ENCODE measurements around the gene LRIG3. TPM values are rescaled to one million over a fixed set of nuclear protein-coding genes. Genes with fewer than 3 reads are reported as not detected.

The LRIG3 gene
- total and polyA plus RNA-seq, 2 of the 4 experiments (the other 2 are of a cell fraction) = 26.4 to 71.2 TPM

DNA sequence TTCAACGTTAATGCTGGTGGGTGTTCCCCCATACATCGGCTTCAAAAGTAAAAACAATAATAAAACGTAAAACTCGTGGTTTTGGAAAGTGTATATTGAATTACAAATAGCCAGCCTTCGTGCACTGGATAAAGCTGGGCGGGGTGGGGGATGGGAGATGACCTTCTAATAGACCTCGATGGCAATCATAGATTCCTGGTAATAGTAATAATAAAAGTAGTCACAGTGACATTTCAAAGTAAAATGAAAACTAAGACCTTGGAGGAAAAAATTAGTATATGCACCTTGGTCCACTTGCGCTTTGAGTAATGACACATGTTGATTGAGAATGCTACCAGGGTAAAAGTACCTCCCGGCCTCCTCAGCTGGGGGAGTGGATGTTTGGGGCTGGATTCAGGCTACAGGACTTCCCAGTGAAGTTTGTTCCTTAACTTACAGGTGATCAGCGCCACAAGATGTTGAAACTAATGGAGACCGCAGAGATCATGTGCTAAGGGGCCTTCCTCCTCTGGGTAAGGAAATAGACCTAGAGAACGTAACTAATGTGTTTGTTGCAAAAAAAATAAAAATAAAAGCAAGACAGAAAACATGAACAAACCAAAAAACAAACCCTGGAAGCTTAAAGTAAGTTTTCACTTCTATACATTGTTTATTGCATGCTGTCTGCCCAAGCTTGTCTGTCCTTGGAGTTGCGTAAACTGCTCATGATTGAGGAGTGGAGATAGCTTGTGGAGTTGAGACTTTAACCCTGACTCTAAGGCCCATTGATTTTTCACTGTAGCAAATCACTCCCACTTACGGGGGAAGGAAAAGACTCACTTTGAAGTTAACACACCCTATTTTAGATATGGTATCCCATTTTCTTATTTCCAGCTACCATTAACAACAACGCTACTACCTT is 907 bp upstream of the LRIG3 start:
- WGBS, 2 experiments (ENCODE audit: extremely low coverage in 2 of 2, insufficient read length in 1 of 2) = no CpG with 5 or more reads among the region's 15 CpGs
- H4K91ac ChIP-seq (ENCODE audit: insufficient read depth, low read depth, low read length) = no peak overlapping the region
- TF ChIP-seq CHD1 (IDR thresholded peaks at IDR 0.05; ENCODE audit: low read depth, low read length) = no peak
- TF ChIP-seq FOS (IDR thresholded peaks at IDR 0.05; ENCODE audit: low read depth, low read length) = no peak
- TF ChIP-seq RAD21 (IDR thresholded peaks at IDR 0.05; ENCODE audit: low read length) = no peak
- no peak for TF ChIP-seq NFE2L2 (IDR thresholded peaks at IDR 0.05; ENCODE audit: low read depth, low read length)
- no peak for TF ChIP-seq MAZ (IDR thresholded peaks at IDR 0.05; ENCODE audit: borderline replicate concordance, low read depth, low read length)
- TF ChIP-seq, protein P1, sequence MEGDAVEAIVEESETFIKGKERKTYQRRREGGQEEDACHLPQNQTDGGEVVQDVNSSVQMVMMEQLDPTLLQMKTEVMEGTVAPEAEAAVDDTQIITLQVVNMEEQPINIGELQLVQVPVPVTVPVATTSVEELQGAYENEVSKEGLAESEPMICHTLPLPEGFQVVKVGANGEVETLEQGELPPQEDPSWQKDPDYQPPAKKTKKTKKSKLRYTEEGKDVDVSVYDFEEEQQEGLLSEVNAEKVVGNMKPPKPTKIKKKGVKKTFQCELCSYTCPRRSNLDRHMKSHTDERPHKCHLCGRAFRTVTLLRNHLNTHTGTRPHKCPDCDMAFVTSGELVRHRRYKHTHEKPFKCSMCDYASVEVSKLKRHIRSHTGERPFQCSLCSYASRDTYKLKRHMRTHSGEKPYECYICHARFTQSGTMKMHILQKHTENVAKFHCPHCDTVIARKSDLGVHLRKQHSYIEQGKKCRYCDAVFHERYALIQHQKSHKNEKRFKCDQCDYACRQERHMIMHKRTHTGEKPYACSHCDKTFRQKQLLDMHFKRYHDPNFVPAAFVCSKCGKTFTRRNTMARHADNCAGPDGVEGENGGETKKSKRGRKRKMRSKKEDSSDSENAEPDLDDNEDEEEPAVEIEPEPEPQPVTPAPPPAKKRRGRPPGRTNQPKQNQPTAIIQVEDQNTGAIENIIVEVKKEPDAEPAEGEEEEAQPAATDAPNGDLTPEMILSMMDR (conservative IDR thresholded peaks at IDR 0.05; ENCODE audit: low read depth, low read length) = no peak
- TF ChIP-seq SMC3 (IDR thresholded peaks at IDR 0.05; ENCODE audit: low read depth, low read length) = no peak
- TF ChIP-seq MAFK (IDR thresholded peaks at IDR 0.05; ENCODE audit: low read depth, low read length) = no peak
- TF ChIP-seq RFX5 (IDR thresholded peaks at IDR 0.05; ENCODE audit: low read depth, low read length) = no peak
- no peak for TF ChIP-seq CEBPB (IDR thresholded peaks at IDR 0.05; ENCODE audit: low read depth, low read length)
- TF ChIP-seq ELK1 (IDR thresholded peaks at IDR 0.05; ENCODE audit: borderline replicate concordance, low read depth, low read length) = no peak
- TF ChIP-seq MXI1 (IDR thresholded peaks at IDR 0.05; ENCODE audit: borderline replicate concordance, low read depth, low read length) = no peak
- TF ChIP-seq, protein P2, sequence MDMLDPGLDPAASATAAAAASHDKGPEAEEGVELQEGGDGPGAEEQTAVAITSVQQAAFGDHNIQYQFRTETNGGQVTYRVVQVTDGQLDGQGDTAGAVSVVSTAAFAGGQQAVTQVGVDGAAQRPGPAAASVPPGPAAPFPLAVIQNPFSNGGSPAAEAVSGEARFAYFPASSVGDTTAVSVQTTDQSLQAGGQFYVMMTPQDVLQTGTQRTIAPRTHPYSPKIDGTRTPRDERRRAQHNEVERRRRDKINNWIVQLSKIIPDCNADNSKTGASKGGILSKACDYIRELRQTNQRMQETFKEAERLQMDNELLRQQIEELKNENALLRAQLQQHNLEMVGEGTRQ (IDR thresholded peaks at IDR 0.05; ENCODE audit: low read depth, low read length) = no peak

More for the DNA sequence above, 907 bp upstream of the LRIG3 start:
- H2BK5ac ChIP-seq (ENCODE audit: low read depth, low read length, poor library complexity, severe bottlenecking) = peak overlapping the region; percentile 64
- no peaks in the 10 kb centered on the region for H4K20me1 ChIP-seq (ENCODE audit: insufficient read depth, low read length)
- in situ Hi-C loops (cut with MboI; ENCODE audit: low sequenced_read_pairs) (no loop called here), intact Hi-C loops (cut with micrococcal nuclease) (loop anchor here (1.0 to 2.0 kb wide), 2 partner anchors 120 to 230 kb away; no protein-coding TSS in a partner anchor), dilution Hi-C loops (cut with HindIII; ENCODE audit: low sequenced_read_pairs, unreplicated experiment) (no loop called here)
- H3K36me3 ChIP-seq (ENCODE audit: control insufficient read depth, insufficient read depth, low read length) = no peaks in the 10 kb centered on the region
- H3K4me1 ChIP-seq (ENCODE audit: control insufficient read depth, insufficient read depth, low read length) = no peaks in the 10 kb centered on the region; the same call in none of the 2 replicates
- H3K9me1 ChIP-seq (ENCODE audit: insufficient read depth, low read length) = no peaks in the 10 kb centered on the region
- no peak overlapping the region for H3K4ac ChIP-seq (ENCODE audit: low read depth, low read length)
- no TSS peak for BruUV-seq (replicated peaks)
- H2AK5ac ChIP-seq (ENCODE audit: low read depth, low read length) = peak overlapping the region; percentile 32; the same call in 1 of the 2 replicates
- H3K4me3 ChIP-seq (ENCODE audit: insufficient read depth, low read depth, low read length) = peak overlapping the region; percentile 80; the same call in 1 of the 2 replicates
- H3K14ac ChIP-seq (replicated peaks; ENCODE audit: low read depth, low read length) = no peak overlapping the region
- H3K9me3 ChIP-seq (ENCODE audit: control insufficient read depth, insufficient read depth, low read length) = no peaks in the 10 kb centered on the region
- H3K27me3 ChIP-seq (ENCODE audit: control insufficient read depth, insufficient read depth, low read length) = no peaks in the 10 kb centered on the region
- 0 out of 4 replicates have a peak overlapping the region, but pooled peaks of 1 of the 2 experiments have one; percentile 44 for H4K8ac ChIP-seq (ENCODE audit: low read depth in 2 of 2, low read length in 2 of 2)
- no peak overlapping the region for H2AK9ac ChIP-seq (replicated peaks; ENCODE audit: low read depth, low read length, poor library complexity)
- peaks cover 0 to 9% of the 10 kb centered on the region in 2 experiments; a peak in 1 of 4 replicates for H3K79me1 ChIP-seq (ENCODE audit: low read depth in 1 of 2, low read length in 2 of 2)
- no peak overlapping the region for H3K23ac ChIP-seq (ENCODE audit: low read depth, low read length)
- no peak overlapping the region for H3K27ac ChIP-seq (ENCODE audit: insufficient read depth, low read length)
- no peak overlapping the region for H2BK120ac ChIP-seq (ENCODE audit: low read depth, low read length)
- H3K9ac ChIP-seq (ENCODE audit: low read depth, low read length) = peak overlapping the region; percentile 66; the same call in 1 of the 2 replicates
- peak overlapping the region; percentile 90; the same call in 1 of the 2 replicates for H3K4me2 ChIP-seq (ENCODE audit: low read depth, low read length)
- ChIA-PET CTCF (interaction anchor here (0.6 to 2.4 kb wide), 5 partner anchors 14 to 380 kb away, joined by 3 to 9 read pairs (median 5); no protein-coding TSS in a partner anchor), POLR2A (ENCODE audit: unreplicated experiment) (interaction anchor here (0.9 kb wide), 1 partner anchor 120 kb away, joined by 4 read pairs; no protein-coding TSS in a partner anchor)
- DNase-seq (no peak), ATAC-seq (ENCODE audit: low read depth) (no peak)
- no peak overlapping the region for H2BK15ac ChIP-seq (ENCODE audit: low read depth, low read length)
- H3K56ac ChIP-seq (ENCODE audit: extremely low read depth, insufficient read depth, low read length) = no peak overlapping the region
- no peak overlapping the region for H2AFZ ChIP-seq (replicated peaks; ENCODE audit: low read length, poor library complexity)
- H3K18ac ChIP-seq (ENCODE audit: low read depth, low read length) = no peak overlapping the region
- no peak overlapping the region for H2BK20ac ChIP-seq (ENCODE audit: low read depth, low read length)
- no peak overlapping the region for H4K5ac ChIP-seq (ENCODE audit: low read depth, low read length)
